Thoracic aorta (tissue), 2 donors: ENCODE results near the gene VCAN. TPM values are rescaled to one million over a fixed set of nuclear protein-coding genes. Genes with fewer than 3 reads are reported as not detected.

Experiments used
- ATAC-seq: fragments of 150-250 bp; one replicate; pipeline ENCODE4 v1.8.0; 2017; ENCODE audit warnings: low read depth; ENCODE audit not compliant: insufficient number of reproducible peaks, low FRiP score
- DNase-seq: peaks from one replicate; pipeline ENCODE4 v3.0.0-alpha.2; 2020; ENCODE audit warnings: low spot score
- H3K27ac ChIP-seq, 2 donors: fragments of 200-600 bp; sonication (generic); 1 replicate in 1 of 2; 2 replicates in 1 of 2; pipeline ENCODE4 v1.5.1; 2016; ENCODE audit warnings: mild to moderate bottlenecking in 2 of 2, moderate library complexity in 2 of 2
- H3K27me3 ChIP-seq: fragments of 200-600 bp; sonication (generic); replicated peaks from 2 replicates; pipeline ENCODE4 v1.6.0; 2016; ENCODE audit warnings: mild to moderate bottlenecking; ENCODE audit not compliant: insufficient read depth
- H3K36me3 ChIP-seq: fragments of 200-600 bp; sonication (generic); one replicate; pipeline ENCODE4 v1.5.1; 2016
- H3K4me1 ChIP-seq, 2 donors: fragments of 200-600 bp; sonication (generic); 1 replicate in 1 of 2; 2 replicates in 1 of 2; pipeline versions ENCODE4 v1.5.1 to v1.6.0; 2016; ENCODE audit warnings: low read depth in 2 of 2, mild to moderate bottlenecking in 1 of 2; ENCODE audit not compliant: control insufficient read depth in 1 of 2
- H3K4me3 ChIP-seq: fragments of 200-600 bp; sonication (generic); 2 replicates; pipeline ENCODE4 v1.5.1; 2016; ENCODE audit warnings: mild to moderate bottlenecking
- H3K9me3 ChIP-seq: fragments of 200-600 bp; sonication (generic); 2 replicates; pipeline ENCODE4 v1.5.1; 2016
- total RNA-seq, 2 donors: library from RNA; depleted of rRNA; stranded (reverse); fragments of >200 nt; gene quantifications; one replicate each; pipeline versions ENCODE4 v1.1.0 to v1.2.3, GENCODE V29; 2016
- TF ChIP-seq, protein P1 (sequence below): fragments of 200-600 bp; sonication (generic); IDR thresholded peaks from one replicate; pipeline ENCODE4 v1.5.1; 2019; ENCODE audit warnings: antibody characterized with exemption

VCAN gene
- total RNA-seq, 2 donors from 2014 or later: 870 to 1,101 TPM

DNA sequence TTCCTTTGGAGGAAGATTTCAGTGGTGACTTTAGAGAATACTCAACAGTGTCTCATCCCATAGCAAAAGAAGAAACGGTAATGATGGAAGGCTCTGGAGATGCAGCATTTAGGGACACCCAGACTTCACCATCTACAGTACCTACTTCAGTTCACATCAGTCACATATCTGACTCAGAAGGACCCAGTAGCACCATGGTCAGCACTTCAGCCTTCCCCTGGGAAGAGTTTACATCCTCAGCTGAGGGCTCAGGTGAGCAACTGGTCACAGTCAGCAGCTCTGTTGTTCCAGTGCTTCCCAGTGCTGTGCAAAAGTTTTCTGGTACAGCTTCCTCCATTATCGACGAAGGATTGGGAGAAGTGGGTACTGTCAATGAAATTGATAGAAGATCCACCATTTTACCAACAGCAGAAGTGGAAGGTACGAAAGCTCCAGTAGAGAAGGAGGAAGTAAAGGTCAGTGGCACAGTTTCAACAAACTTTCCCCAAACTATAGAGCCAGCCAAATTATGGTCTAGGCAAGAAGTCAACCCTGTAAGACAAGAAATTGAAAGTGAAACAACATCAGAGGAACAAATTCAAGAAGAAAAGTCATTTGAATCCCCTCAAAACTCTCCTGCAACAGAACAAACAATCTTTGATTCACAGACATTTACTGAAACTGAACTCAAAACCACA is 67.4 kb downstream of the VCAN start:
- Histone ChIP-seq H3K27ac (no peak overlapping the region), H3K4me3 (no peak overlapping the region), H3K4me1 (peaks cover 8 to 12% of the 10 kb centered on the region in 2 donors), H3K9me3 (no peaks in the 10 kb centered on the region), H3K27me3 (no peaks in the 10 kb centered on the region), H3K36me3 (peaks cover 11% of the 10 kb centered on the region)
- no peak for DNase-seq
- no peak for ATAC-seq
- TF ChIP-seq, protein P1, sequence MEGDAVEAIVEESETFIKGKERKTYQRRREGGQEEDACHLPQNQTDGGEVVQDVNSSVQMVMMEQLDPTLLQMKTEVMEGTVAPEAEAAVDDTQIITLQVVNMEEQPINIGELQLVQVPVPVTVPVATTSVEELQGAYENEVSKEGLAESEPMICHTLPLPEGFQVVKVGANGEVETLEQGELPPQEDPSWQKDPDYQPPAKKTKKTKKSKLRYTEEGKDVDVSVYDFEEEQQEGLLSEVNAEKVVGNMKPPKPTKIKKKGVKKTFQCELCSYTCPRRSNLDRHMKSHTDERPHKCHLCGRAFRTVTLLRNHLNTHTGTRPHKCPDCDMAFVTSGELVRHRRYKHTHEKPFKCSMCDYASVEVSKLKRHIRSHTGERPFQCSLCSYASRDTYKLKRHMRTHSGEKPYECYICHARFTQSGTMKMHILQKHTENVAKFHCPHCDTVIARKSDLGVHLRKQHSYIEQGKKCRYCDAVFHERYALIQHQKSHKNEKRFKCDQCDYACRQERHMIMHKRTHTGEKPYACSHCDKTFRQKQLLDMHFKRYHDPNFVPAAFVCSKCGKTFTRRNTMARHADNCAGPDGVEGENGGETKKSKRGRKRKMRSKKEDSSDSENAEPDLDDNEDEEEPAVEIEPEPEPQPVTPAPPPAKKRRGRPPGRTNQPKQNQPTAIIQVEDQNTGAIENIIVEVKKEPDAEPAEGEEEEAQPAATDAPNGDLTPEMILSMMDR: no peak

DNA sequence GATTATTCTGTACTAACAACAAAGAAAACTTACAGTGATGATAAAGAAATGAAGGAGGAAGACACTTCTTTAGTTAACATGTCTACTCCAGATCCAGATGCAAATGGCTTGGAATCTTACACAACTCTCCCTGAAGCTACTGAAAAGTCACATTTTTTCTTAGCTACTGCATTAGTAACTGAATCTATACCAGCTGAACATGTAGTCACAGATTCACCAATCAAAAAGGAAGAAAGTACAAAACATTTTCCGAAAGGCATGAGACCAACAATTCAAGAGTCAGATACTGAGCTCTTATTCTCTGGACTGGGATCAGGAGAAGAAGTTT is 67.9 kb downstream of the VCAN start:
- no peaks in the 10 kb centered on the region for H3K27me3 ChIP-seq
- peaks cover 8 to 17% of the 10 kb centered on the region in 2 donors for H3K4me1 ChIP-seq
- H3K9me3 ChIP-seq: no peaks in the 10 kb centered on the region
- no peak overlapping the region for H3K27ac ChIP-seq
- DNase-seq (no peak), ATAC-seq (no peak)
- no peak overlapping the region for H3K4me3 ChIP-seq
- H3K36me3 ChIP-seq: peaks cover 11% of the 10 kb centered on the region
- TF ChIP-seq, protein P1: no peak

DNA sequence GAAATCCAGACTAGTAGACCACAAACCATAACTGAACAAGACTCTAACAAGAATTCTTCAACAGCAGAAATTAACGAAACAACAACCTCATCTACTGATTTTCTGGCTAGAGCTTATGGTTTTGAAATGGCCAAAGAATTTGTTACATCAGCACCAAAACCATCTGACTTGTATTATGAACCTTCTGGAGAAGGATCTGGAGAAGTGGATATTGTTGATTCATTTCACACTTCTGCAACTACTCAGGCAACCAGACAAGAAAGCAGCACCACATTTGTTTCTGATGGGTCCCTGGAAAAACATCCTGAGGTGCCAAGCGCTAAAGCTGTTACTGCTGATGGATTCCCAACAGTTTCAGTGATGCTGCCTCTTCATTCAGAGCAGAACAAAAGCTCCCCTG is 68.6 kb downstream of the VCAN start:
- no peak overlapping the region for H3K27ac ChIP-seq

DNA sequence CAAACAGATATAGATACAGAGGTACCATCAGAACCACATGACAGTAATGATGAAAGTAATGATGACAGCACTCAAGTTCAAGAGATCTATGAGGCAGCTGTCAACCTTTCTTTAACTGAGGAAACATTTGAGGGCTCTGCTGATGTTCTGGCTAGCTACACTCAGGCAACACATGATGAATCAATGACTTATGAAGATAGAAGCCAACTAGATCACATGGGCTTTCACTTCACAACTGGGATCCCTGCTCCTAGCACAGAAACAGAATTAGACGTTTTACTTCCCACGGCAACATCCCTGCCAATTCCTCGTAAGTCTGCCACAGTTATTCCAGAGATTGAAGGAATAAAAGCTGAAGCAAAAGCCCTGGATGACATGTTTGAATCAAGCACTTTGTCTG is 69.2 kb downstream of the VCAN start:
- H3K36me3 ChIP-seq: peaks cover 11% of the 10 kb centered on the region
- no peaks in the 10 kb centered on the region for H3K9me3 ChIP-seq
- TF ChIP-seq, protein P1: no peak
- ATAC-seq: no peak
- no peak for DNase-seq
- peaks cover 8 to 17% of the 10 kb centered on the region in 2 donors for H3K4me1 ChIP-seq
- no peaks in the 10 kb centered on the region for H3K27me3 ChIP-seq
- H3K27ac ChIP-seq: no peak overlapping the region
- no peak overlapping the region for H3K4me3 ChIP-seq

More for the DNA sequence above, 68.6 kb downstream of the VCAN start:
- Histone ChIP-seq H3K36me3 (peaks cover 11% of the 10 kb centered on the region), H3K4me1 (peaks cover 8 to 17% of the 10 kb centered on the region in 2 donors), H3K27me3 (no peaks in the 10 kb centered on the region), H3K9me3 (no peaks in the 10 kb centered on the region), H3K4me3 (no peak overlapping the region)
- ATAC-seq: no peak
- no peak for DNase-seq
- TF ChIP-seq, protein P1: no peak

DNA sequence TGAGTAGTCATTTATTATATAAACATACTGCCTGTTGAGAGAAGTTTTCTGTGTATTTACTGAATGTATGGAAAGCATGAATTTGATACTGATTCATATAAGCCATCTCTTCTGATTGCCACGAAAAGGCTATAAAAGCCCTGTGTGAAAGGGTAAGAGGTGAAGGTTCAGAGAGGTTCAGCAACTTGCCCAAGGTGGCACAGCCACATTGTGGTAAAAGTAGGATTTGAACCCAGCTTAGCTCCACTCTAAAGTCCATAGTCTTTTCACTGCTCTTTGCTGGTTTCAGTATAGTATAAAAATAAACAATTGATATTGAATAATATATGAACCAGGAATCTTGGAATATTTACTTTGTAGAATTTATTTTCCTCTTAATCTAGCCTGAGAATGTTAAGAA is 71.3 kb downstream of the VCAN start:
- peak overlapping the region in 1 of 2 donors; percentile 6 for H3K27ac ChIP-seq
- peaks cover 8 to 17% of the 10 kb centered on the region in 2 donors for H3K4me1 ChIP-seq

More for the DNA sequence above, 71.3 kb downstream of the VCAN start:
- no peak for ATAC-seq
- Histone ChIP-seq H3K36me3 (peaks cover 3% of the 10 kb centered on the region), H3K4me3 (no peak overlapping the region), H3K27me3 (no peaks in the 10 kb centered on the region), H3K9me3 (no peaks in the 10 kb centered on the region)
- TF ChIP-seq, protein P1: no peak
- no peak for DNase-seq
